Measurements from ENCODE around the gene CCDC136. TPM values are rescaled to one million over a fixed set of nuclear protein-coding genes. Genes with fewer than 3 reads are reported as not detected.

CCDC136 gene
- polyA plus RNA-seq (2013): 3.2 and 3.6 TPM in 2 replicates

DNA sequence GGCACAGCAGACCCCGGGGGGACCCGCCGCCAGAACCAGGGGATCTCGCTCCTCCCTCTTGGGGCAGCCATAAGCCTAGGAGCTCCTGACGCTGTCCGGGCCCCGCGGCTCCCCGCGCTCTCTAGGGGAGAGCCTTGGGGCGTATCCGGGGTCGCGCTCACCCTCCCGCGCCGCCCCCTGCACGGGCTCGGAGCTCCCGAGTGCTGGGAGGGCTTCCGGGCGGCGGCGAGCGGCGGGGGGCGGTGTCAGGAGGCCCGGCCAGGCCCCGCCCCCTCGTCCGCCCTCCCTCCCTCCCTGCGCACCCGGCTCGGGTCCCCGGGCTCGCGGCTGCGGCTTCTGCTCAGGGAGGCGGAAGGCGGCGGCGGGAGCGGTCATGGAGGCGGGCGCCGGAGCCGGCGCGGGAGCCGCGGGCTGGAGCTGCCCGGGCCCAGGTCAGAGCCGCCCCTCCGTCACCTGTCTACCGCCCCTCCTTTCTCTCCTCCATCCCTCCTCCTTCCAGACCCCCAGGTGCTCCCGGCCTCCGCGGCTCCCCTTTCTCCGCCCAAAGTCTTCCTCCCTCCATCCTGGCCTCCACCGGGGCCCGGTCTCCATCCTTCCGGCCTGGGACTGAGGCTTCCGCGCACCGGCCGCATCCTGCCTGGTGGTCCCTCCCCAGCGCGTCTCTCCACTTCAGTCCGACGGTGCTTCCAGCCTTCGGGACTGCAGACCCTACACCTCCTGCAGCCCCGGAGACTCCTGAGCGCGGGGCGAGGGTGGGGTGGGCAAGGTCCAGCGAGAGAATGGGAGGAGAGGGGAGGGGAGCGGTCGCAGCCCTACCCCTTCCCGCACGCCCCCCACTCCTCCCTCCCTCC lies at the start of gene CCDC136:
Gene CCDC136, plus strand, starts transcription at position 848 of the 851 bp plus-strand sequence. CDS start 444 bp downstream, outside the sequence.
- H3K9ac ChIP-seq (ENCODE audit: low read length): no peak within 1 kb of the TSS
- peaks cover 2% of the 10 kb centered on the region for H3K79me2 ChIP-seq (ENCODE audit: control insufficient read depth, insufficient read depth, low read length, poor library complexity)
- H2BK5ac ChIP-seq (ENCODE audit: low read depth, low read length, poor library complexity): no peak within 1 kb of the TSS
- no peak within 1 kb of the TSS for H3K23ac ChIP-seq (ENCODE audit: low read length)
- H2AFZ ChIP-seq (ENCODE audit: insufficient read depth, low read length, poor library complexity): peak within 1 kb of the TSS; percentile 66
- peaks cover 0 to 7% of the 10 kb centered on the region in 2 experiments for H3K4me1 ChIP-seq (ENCODE audit: control insufficient read depth in 1 of 2, insufficient read depth in 2 of 2, low read length in 2 of 2)
- peak within 1 kb of the TSS; percentile 70 for H4K91ac ChIP-seq (ENCODE audit: low read depth, low read length)
- peak within 1 kb of the TSS; percentile 72 for H4K8ac ChIP-seq (ENCODE audit: low read depth, low read length)
- peaks cover 3% of the 10 kb centered on the region for H3K9me3 ChIP-seq (ENCODE audit: insufficient read depth, low read depth, low read length)
- DNase-seq: peak in 1 of 2 donors; percentile 57
- no peak within 1 kb of the TSS for H2BK12ac ChIP-seq (ENCODE audit: low read length)
- peak within 1 kb of the TSS; percentile 60 for H3K18ac ChIP-seq (ENCODE audit: low read length)
- H3K4ac ChIP-seq (ENCODE audit: low read depth, low read length): peak within 1 kb of the TSS; percentile 10
- H2BK120ac ChIP-seq (ENCODE audit: insufficient read depth, low read length, poor library complexity): no peak within 1 kb of the TSS
- peaks cover 3% of the 10 kb centered on the region for H3K79me1 ChIP-seq (ENCODE audit: low read length)
- H2AK5ac ChIP-seq (ENCODE audit: low read length): no peak within 1 kb of the TSS
- no peak within 1 kb of the TSS for H3K27ac ChIP-seq (ENCODE audit: low read depth, low read length)
- peak within 1 kb of the TSS; percentile 39 for H3K14ac ChIP-seq (ENCODE audit: low read length)
- no CpG with 5 or more reads among the region's 80 CpGs for WGBS (ENCODE audit: extremely low coverage, insufficient coverage, insufficient read length)
- peak within 1 kb of the TSS; percentile 77 for H3K4me3 ChIP-seq (ENCODE audit: low read depth, low read length)
- H3K27me3 ChIP-seq (ENCODE audit: insufficient read depth, low read length): peaks cover 6% of the 10 kb centered on the region
- H3K4me2 ChIP-seq (ENCODE audit: low read length): peak within 1 kb of the TSS; percentile 88
- H3K36me3 ChIP-seq (ENCODE audit: control insufficient read depth in 1 of 2, insufficient read depth in 2 of 2, low read length in 2 of 2): no peaks in the 10 kb centered on the region
- no peak within 1 kb of the TSS for H4K12ac ChIP-seq (ENCODE audit: low read depth, low read length)

DNA sequence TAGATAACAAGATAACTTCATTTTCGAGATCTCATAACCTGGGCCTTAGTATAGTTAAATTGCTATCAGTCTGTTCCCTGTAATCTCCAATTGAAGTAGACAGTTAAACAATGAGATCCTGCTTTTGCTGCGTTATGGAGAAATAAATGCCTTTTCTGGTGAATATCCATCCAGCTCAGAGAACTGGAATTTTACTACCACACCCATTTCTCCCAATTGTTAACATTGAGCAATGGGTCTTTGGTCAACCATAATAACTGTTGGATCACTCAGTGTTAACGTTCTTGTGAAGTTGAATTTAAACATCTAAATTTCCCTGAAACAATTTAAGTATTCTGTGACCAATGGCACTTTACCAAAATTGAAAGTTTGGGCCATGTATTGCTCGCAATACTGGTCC lies 49.6 kb upstream of the CCDC136 start:
- H3K9ac ChIP-seq (ENCODE audit: low read length): no peak overlapping the region
- H3K9me3 ChIP-seq (ENCODE audit: insufficient read depth, low read depth, low read length): no peaks in the 10 kb centered on the region
- H3K18ac ChIP-seq (ENCODE audit: low read length): no peak overlapping the region
- H3K4me3 ChIP-seq (ENCODE audit: low read depth, low read length): no peak overlapping the region
- no CpG with 5 or more reads among the region's 4 CpGs for whole genome bisulfite sequencing (ENCODE audit: extremely low coverage, insufficient coverage, insufficient read length)
- no peak overlapping the region for H4K91ac ChIP-seq (ENCODE audit: low read depth, low read length)
- H3K4me1 ChIP-seq (ENCODE audit: control insufficient read depth in 1 of 2, insufficient read depth in 2 of 2, low read length in 2 of 2): peaks cover 2 to 3% of the 10 kb centered on the region in 2 experiments
- no peak overlapping the region for H4K12ac ChIP-seq (ENCODE audit: low read depth, low read length)
- no peak overlapping the region for H3K27ac ChIP-seq (ENCODE audit: low read depth, low read length)
- peak overlapping the region; percentile 56 for H3K4ac ChIP-seq (ENCODE audit: low read depth, low read length)
- no peak overlapping the region for H2AK5ac ChIP-seq (ENCODE audit: low read length)
- no peak overlapping the region for H2BK12ac ChIP-seq (ENCODE audit: low read length)
- no peak overlapping the region for H3K23ac ChIP-seq (ENCODE audit: low read length)
- no peak overlapping the region for H4K8ac ChIP-seq (ENCODE audit: low read depth, low read length)
- peak in 1 of 2 donors; percentile 70 for DNase-seq
- peaks cover 9% of the 10 kb centered on the region for H3K79me1 ChIP-seq (ENCODE audit: low read length)
- H3K4me2 ChIP-seq (ENCODE audit: low read length): no peak overlapping the region
- H2BK120ac ChIP-seq (ENCODE audit: insufficient read depth, low read length, poor library complexity): no peak overlapping the region
- H3K36me3 ChIP-seq (ENCODE audit: control insufficient read depth in 1 of 2, insufficient read depth in 2 of 2, low read length in 2 of 2): peaks cover 7 to 11% of the 10 kb centered on the region in 2 experiments
- no peak overlapping the region for H3K14ac ChIP-seq (ENCODE audit: low read length)
- H3K79me2 ChIP-seq (ENCODE audit: control insufficient read depth, insufficient read depth, low read length, poor library complexity): peaks cover 26% of the 10 kb centered on the region
- H2AFZ ChIP-seq (ENCODE audit: insufficient read depth, low read length, poor library complexity): no peak overlapping the region
- no peak overlapping the region for H2BK5ac ChIP-seq (ENCODE audit: low read depth, low read length, poor library complexity)
- H3K27me3 ChIP-seq (ENCODE audit: insufficient read depth, low read length): no peaks in the 10 kb centered on the region

DNA sequence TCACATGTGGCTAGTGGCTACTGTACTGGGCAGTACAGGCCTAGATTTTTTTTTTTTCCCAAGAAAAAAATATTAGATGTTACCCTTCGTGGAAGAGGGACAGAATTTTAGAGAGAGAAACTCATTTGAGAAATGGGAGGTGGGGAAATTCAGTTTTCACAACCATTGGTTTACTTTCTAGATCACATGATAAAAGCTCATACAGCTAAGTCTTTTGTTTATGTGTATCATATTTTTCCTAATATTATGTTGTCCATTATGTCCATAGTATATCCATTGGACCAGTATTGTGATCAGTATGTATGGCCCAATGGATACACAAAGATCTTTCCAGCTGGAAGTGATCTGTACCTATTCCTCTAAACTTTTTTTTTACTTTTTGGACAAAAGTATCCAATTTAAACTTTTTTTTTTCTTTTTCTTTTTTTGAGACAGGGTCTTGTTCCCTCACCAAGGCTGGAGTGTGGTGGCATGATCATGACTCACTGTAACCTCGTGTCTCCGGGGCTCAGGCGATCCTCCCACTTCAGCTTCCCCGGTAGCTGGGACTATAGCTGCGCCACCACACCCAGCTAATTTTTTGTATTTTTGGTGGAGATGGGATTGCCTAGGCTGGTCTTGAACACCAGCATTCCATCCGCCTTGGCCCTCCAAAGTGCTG lies 48.5 kb upstream of the CCDC136 start:
- Histone ChIP-seq H3K79me2 (ENCODE audit: control insufficient read depth, insufficient read depth, low read length, poor library complexity) (peaks cover 26% of the 10 kb centered on the region), H2AK5ac (ENCODE audit: low read length) (no peak overlapping the region), H3K79me1 (ENCODE audit: low read length) (peaks cover 9% of the 10 kb centered on the region), H3K4me1 (ENCODE audit: control insufficient read depth in 1 of 2, insufficient read depth in 2 of 2, low read length in 2 of 2) (peaks cover 2 to 3% of the 10 kb centered on the region in 2 experiments), H3K4ac (ENCODE audit: low read depth, low read length) (peak overlapping the region; percentile 76), H4K91ac (ENCODE audit: low read depth, low read length) (no peak overlapping the region), H3K9me3 (ENCODE audit: insufficient read depth, low read depth, low read length) (no peaks in the 10 kb centered on the region), H2BK5ac (ENCODE audit: low read depth, low read length, poor library complexity) (no peak overlapping the region), H3K27me3 (ENCODE audit: insufficient read depth, low read length) (no peaks in the 10 kb centered on the region), H3K4me2 (ENCODE audit: low read length) (no peak overlapping the region), H3K4me3 (ENCODE audit: low read depth, low read length) (no peak overlapping the region), H3K14ac (ENCODE audit: low read length) (no peak overlapping the region), H2AFZ (ENCODE audit: insufficient read depth, low read length, poor library complexity) (no peak overlapping the region), H2BK120ac (ENCODE audit: insufficient read depth, low read length, poor library complexity) (no peak overlapping the region), H4K8ac (ENCODE audit: low read depth, low read length) (peak overlapping the region; percentile 64), H2BK12ac (ENCODE audit: low read length) (peak overlapping the region; percentile 63), H3K23ac (ENCODE audit: low read length) (no peak overlapping the region), H3K18ac (ENCODE audit: low read length) (no peak overlapping the region), H4K12ac (ENCODE audit: low read depth, low read length) (peak overlapping the region; percentile 26), H3K36me3 (ENCODE audit: control insufficient read depth in 1 of 2, insufficient read depth in 2 of 2, low read length in 2 of 2) (peaks cover 7 to 11% of the 10 kb centered on the region in 2 experiments), H3K27ac (ENCODE audit: low read depth, low read length) (no peak overlapping the region), H3K9ac (ENCODE audit: low read length) (no peak overlapping the region)
- WGBS (ENCODE audit: extremely low coverage, insufficient coverage, insufficient read length): no CpG with 5 or more reads among the region's 7 CpGs
- DNase-seq: peak in 1 of 2 donors; percentile 20

DNA sequence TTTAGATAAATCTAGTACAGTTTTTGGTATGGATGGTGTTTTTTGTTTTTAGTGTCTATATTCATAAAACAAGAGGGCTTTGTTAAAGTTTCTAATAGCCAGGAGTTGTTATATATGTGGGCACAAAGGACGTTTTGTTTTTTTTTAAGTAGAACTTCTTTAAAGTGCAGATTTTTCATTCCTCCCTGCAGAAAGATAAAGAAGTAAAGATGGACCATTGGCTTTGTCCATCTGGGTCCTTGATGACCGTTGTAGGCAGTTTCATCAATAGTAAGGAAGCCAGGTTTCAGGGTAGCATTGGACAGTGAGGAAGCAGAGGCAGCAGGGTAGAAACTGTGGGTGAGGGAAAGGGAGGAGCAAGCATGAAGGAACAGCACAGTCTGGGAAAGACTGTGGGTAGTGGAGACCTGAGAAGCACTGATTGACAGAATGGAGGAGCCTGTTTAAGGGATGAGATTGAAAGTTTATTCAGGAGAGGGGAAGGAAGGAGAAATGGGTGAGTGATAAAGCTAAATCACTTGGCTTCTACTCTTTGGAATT lies 47.3 kb upstream of the CCDC136 start:
- Histone ChIP-seq H2AK5ac (ENCODE audit: low read length) (no peak overlapping the region), H2BK5ac (ENCODE audit: low read depth, low read length, poor library complexity) (no peak overlapping the region), H4K12ac (ENCODE audit: low read depth, low read length) (no peak overlapping the region), H3K9me3 (ENCODE audit: insufficient read depth, low read depth, low read length) (no peaks in the 10 kb centered on the region), H3K79me2 (ENCODE audit: control insufficient read depth, insufficient read depth, low read length, poor library complexity) (peaks cover 22% of the 10 kb centered on the region), H3K36me3 (ENCODE audit: control insufficient read depth in 1 of 2, insufficient read depth in 2 of 2, low read length in 2 of 2) (peaks cover 13% of the 10 kb centered on the region in 2 experiments), H3K4me2 (ENCODE audit: low read length) (no peak overlapping the region), H2BK120ac (ENCODE audit: insufficient read depth, low read length, poor library complexity) (no peak overlapping the region), H3K79me1 (ENCODE audit: low read length) (peaks cover 3% of the 10 kb centered on the region), H3K27me3 (ENCODE audit: insufficient read depth, low read length) (no peaks in the 10 kb centered on the region), H2BK12ac (ENCODE audit: low read length) (no peak overlapping the region), H3K14ac (ENCODE audit: low read length) (no peak overlapping the region), H3K9ac (ENCODE audit: low read length) (no peak overlapping the region), H3K4me3 (ENCODE audit: low read depth, low read length) (no peak overlapping the region), H3K27ac (ENCODE audit: low read depth, low read length) (no peak overlapping the region), H3K23ac (ENCODE audit: low read length) (peak overlapping the region; percentile 1), H3K4ac (ENCODE audit: low read depth, low read length) (peak overlapping the region; percentile 92), H2AFZ (ENCODE audit: insufficient read depth, low read length, poor library complexity) (no peak overlapping the region), H3K18ac (ENCODE audit: low read length) (no peak overlapping the region), H4K8ac (ENCODE audit: low read depth, low read length) (no peak overlapping the region), H4K91ac (ENCODE audit: low read depth, low read length) (no peak overlapping the region), H3K4me1 (ENCODE audit: control insufficient read depth in 1 of 2, insufficient read depth in 2 of 2, low read length in 2 of 2) (peaks cover 2% of the 10 kb centered on the region in 2 experiments)
- no CpG with 5 or more reads among the region's 2 CpGs for WGBS (ENCODE audit: extremely low coverage, insufficient coverage, insufficient read length)
- no peak for DNase-seq

Data from trophoblast cell (in vitro differentiated cells and primary cell).